NCI-H226 (cell line): ENCODE results near the gene NPSR1.
"Not testable (repeated sequence)": the region's sequence is repeated elsewhere in the genome, so short reads cannot be mapped to it uniquely, and the experiment has no call there.

Experiments used
- DNase-seq: peaks from one replicate; pipeline ENCODE4 v3.0.0-alpha.2; 2015

The NPSR1 gene

GRCh38 chr7:34878944-34879735 lies 221.1 kb downstream of the NPSR1 start:
- not testable (repeated sequence) for DNase-seq

GRCh38 chr7:34879871-34880270 lies 221.9 kb downstream of the NPSR1 start:
- DNase-seq: no peak

- not testable (repeated sequence) for DNase-seq
Measured at GRCh38 chr7:34883855-34884254, 225.8 kb downstream of the NPSR1 start.

GRCh38 chr7:34886856-34887255 lies 228.8 kb downstream of the NPSR1 start:
- DNase-seq: no peak

GRCh38 chr7:34889951-34890350 lies 231.9 kb downstream of the NPSR1 start:
- DNase-seq: no peak

GRCh38 chr7:34895202-34895601 lies 237.2 kb downstream of the NPSR1 start:
- no peak for DNase-seq
